HG02642 (cell line): ENCODE data around the gene CCHCR1.

ENCODE experiments used
- ATAC-seq: cut with Tn5 transposase; IDR thresholded peaks from one replicate; pipeline ENCODE4 v1.9.1; 2021; ENCODE audit warnings: mild to moderate bottlenecking; ENCODE audit not compliant: unreplicated experiment, poor library complexity

CCHCR1 gene

DNA sequence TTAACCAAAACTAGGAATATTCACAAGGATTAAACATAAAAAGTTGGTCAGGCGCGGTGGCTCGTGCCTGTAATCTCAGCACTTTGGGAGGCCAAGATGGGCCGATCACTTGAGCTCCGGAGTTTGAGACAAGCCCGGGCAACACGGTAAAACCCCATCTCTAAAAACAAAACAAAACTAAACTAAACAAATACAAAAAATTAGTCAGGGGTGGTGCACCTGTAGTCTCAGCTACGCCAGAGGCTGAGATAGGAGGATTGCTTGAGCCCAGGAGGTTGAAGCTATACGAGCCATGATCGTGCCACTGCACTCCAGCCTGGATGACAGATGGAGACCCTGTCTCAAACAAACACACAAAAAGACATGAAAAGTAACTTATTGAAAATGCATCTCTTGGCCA lies 21.9 kb downstream of the CCHCR1 start:
- ATAC-seq, result no peak

DNA sequence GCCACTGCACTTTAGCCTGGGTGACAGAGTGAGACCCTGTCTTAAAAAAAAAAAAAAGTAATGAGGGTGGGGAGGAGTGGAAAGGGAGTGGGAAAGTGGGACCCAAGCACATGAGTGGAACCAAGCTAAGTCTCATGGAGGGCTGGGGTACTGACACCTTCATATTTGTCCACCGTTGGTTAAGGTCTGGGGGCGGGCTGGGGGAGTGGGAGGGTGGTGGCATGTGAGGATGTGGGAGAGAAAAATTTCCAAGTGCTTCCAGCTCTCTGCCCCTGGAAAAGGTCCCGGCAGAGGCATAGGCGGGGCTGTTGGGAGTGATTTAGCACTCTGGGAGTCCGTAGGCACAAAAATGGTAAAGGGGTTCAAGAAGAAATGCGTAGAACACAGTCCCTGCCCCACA lies 24.8 kb downstream of the CCHCR1 start:
- ATAC-seq, result no peak

DNA sequence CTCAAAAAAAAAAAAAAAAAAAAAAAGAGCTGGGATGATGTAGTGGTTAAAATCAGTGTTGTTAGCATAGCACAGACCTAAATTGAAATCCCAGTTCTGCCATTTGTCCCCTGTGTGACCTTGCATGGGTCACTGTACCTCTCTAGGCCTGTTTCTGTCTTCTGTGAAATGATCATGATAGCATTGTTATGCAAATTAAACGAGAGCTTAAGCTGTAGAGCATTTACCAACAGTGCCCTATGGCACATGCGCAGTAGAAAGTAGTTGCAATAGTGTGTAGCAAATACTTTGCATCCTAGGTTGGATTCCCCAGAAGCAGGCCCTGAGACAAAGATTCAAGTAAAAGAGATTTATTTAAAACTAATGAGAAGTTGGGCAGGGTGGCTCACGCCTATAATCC lies 26.0 kb downstream of the CCHCR1 start:
- no peak for ATAC-seq

DNA sequence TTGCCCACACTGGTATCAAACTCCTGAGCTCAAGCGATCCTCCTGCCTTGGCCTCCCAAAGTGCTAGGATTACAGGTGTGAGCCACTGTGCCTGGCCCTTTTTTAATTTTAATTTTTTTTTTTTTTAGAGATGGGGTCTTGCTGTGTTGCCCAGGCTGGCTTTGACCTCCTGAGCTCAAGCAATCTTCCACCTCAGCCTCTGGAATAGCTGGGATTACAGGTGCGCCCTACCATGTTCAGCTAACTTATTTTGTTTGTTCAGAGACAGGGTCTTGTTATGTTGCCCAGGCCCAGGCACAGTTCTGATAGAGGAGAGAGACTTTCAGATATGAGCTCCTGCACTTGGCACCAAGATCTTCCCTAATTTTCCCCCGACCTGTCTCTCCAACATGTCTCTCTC lies 26.9 kb downstream of the CCHCR1 start:
- ATAC-seq, result no peak

DNA sequence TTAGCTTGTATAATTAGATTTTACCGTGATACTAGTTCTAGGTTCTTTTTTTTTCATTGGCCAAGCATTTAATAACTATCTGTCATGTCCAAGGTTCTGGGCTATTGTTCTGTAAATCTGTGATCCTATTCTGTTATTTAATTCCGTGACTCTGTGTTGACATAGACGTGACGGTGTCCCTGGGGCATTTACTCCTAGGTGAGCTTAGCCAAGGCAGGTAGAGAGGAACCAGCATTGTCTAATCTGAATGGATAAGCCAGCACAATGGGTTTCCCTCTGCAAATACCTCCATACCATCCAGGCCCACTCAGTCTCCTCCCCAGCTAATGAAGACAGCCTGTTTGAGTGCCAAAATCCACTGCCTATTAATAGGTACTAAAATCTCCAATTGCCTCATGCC lies 28.5 kb downstream of the CCHCR1 start:
- ATAC-seq, result no peak

DNA sequence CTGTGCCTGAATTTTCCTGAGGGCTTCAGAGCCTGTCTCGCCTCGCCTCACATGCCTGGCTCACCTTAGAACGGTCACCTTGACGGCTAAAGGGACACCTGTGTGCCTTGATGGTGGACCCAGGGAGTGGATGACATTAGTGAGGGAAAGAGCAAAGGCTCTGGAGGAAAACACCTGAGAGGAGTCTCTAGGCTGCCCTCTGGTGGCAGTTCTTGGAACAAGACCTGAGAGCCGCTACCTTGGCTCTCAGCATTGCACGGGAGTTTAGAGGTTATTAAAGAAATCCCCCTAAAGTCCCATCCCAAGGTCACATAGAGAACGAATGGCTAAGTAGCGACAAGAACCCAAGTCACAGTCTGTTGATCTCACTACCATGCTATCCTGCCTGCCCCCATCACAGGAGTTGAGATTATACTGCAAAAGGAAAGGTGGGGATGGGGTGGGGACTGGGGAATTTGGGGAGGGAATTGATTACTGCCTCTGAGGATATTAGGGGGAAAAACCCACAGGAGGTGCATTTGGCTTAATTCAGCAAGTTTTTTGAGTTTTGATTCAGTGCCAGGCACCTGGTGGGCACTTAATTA lies 29.4 kb downstream of the CCHCR1 start:
- no peak for ATAC-seq

DNA sequence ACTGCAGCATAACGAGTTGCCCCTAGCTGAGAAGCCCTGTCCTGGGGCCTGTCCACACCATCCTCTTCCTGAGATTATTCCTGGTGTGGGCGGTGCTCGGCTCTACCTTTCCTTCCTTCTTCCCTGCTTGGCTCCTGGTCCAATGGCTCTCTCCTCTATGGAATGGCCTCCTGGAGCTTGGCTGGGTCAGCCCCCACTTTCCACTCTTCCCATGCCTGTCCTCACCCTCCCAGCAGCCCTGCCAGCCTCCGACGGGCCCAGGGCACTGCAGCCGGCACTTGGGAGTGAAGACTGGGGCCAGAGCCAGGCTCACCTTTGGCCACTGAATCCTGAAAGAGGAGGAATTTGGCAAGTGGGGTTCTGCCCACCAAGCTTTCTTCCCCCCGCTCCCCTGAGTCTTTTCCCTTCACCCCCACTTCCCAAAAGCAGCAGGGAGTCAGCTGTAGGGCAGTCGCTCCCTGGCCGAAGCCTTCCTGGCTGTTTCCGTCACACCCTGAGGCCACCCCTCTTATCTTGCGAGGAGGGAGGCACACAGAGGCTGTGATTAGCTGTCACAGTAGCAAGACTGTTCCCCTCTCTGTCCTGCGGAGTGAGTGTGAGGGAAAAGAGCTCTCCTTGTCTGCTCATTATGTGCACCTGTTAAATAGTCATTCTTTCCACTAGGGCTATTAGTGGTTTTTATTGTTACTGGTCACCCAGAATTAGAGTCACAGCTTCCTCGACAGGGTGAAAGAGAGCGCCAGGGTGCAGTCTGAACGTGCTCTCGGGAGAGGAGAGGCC lies 31.0 kb downstream of the CCHCR1 start:
- no peak for ATAC-seq

DNA sequence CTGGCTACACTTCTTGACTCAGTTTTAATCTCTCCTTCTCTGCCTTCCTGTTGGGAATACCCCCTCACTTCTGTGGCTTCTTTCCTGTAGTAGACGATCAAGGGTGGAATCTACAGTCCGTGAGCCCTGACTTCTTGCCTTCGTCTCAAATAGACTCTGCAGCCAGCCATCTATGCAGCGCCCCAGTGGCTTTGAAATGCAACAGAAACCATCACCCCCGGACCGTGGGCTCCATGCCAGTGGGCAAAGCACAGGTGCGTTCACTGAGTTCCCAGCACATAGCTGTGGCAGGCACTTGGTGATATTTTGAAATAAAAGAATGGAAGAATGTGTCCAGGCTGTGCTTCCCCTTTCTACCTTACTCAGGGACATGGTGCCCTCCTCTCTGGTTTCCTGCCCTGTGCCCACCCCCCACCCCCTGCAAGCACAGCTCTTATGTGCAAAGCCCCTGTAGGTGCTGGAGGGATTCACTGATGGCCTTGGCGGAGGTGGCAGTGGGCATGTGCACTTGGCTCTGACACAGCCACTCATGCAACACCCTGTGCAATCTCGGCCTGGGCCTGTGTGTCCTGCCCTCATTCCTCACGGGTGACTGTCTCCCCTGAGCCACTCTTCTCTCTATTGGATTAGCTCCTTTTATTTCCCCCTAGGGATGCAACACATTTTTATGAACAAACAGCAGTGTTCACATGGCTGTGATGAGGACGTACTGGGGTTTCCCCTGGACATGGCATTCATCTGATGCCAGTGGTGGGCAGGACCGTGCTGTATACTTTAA lies 31.8 kb downstream of the CCHCR1 start:
- ATAC-seq, result no peak

DNA sequence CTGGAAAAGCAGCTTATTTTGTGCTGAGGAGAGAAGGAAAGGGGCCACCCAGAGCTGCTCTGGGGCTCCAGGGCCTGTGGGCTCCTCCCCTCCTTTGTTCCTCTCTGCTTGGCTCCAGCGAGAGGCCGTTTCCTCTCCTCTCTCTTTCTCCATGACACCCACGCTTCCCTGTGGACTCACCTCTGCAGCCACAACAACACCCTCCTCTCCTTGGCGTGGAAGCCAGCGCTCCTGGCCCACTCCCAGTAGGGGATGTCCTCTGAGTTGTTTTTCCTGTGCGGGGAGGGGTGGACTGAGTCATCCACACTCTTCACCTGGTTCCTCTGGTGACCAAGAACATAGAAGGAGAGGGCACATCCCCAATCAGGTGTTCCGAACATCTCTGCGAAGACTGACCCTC lies 32.4 kb downstream of the CCHCR1 start:
- no peak for ATAC-seq

DNA sequence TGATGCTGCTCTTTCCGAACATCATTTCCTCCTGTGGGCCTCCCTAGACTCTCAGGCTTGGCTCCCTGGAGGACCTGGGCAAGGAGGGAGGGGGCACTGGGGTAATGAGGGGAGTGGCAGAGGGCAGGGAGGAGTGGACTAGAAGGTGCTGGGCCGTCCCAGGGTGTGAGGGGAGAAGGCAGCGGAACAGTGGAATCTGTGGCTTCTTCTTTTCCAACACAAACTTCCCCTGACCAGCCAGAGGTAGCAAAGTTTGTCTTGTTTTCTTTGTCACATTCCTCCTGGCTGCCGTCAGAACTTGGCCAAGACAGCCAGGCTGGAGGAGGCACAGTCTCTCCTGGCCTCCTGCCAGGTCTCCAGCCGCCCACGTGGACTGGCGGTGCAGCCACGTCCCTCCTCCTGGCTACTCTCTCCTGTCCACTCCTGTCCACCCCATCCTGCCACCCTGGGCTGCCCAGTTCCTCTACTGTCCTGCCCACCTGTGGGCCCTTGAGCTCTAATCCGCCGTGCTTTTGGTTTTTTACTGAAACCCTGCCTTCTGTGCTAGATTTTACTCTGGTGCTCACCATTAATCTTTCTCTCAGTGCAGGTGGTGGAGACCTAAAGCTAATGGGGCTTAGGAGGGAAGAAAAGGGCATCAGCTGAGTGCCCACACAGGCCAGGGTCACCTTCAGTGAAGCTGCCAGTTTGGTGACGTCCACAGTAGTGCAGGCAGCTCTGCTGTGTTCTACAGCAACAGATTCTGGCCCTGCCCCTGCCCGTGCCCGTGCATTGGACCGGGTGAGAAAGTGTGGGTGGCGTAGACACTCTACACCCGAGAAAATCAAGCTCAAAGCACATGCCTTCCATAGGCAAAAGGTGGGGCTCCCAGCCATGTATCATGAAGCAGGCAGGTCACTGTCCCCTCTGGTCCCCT lies 34.6 kb downstream of the CCHCR1 start:
- no peak for ATAC-seq

DNA sequence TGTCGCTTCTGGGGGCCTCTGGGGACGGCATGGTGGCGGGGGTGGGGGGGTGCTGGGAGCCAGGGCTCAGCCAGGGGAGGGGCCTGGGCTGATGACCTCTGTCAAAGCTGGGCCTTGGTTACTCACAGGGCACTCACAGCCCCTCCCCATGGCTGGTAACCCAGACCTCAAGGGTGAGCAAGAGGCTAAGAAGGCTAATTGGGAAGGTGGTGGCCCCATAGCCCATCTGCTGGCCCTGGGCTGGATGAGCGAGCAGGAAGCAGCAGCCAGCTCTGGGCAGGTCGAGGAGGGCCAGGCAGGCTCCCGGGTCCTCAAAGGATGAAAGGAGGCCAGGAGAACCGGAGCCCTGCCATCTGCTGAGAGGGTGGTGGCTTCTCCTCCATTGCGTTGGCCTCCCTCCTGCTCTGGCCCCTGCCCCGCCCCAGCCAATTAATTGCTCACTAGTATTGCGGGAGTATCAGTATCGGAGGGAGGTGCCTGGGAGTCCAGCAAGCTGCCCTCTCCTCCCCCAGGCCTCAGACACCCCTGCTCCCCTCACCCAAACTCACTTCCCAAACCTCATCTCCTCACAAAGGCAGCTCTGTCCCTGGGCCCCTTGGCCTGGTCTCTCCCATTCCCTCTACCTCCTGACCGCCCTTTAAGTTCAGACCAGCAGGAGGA lies 36.3 kb downstream of the CCHCR1 start:
- no peak for ATAC-seq

DNA sequence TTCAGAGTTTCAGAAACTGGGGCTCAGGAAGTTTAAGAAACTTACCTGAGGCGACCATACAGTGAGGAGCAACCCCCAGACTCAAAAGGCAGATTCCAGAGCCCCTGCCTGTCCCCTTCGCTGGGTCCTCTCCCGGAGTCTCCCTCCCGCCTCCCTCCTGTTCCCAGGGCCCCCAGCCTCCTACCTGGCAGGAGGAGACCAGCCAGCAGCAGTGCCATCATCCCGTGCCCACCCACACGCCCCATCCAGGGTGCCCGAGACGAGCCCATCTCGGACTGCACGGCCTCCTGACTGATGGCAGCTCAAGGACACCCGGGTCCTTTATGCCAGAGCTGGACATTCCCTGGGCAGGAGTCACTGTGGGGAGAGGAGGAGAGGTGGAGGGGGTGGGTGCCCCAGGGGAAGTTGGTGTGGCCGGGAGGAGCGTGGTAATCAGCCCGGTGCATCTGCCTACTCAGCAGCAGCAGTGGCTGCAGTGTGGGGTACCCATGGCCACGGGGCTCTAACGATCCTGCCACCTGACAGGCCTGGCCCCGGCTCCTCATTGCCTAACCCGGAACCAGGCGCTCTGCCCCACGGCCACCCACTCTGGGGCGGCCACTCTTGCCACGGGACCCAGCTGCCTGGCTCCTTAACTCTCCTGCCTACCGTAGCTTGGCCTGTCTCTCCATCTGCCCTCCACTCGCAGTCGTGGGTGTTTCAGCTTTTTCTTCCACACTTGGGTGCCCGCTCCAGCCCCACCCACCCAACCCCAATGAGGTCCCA lies 37.3 kb downstream of the CCHCR1 start, which contains the start of gene CDSN:
Gene CDSN (minus strand): TSS at position 296 of the 765 bp plus-strand sequence. CDS start 27 bp downstream, at position 269.
- no peak for ATAC-seq

DNA sequence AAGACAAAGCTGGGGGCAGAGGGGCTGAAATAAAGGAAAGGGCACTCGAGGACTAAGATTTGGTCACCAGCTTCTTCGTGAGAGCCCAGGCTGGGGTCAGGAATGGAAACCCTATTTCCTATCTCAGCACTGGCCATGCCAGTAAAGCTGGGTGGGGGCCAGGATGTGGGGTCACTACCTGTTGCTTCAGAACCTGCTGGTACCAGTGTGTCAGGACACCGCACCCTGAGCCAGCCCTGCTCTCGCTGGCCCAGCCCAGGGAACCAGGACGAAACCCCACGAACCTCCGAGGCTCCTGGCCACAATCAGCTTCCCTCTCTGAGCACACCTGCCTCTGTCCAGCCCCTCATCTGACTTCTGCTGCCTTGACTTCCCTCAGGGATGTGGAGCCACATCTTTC lies 39.4 kb downstream of the CCHCR1 start:
- no peak for ATAC-seq

DNA sequence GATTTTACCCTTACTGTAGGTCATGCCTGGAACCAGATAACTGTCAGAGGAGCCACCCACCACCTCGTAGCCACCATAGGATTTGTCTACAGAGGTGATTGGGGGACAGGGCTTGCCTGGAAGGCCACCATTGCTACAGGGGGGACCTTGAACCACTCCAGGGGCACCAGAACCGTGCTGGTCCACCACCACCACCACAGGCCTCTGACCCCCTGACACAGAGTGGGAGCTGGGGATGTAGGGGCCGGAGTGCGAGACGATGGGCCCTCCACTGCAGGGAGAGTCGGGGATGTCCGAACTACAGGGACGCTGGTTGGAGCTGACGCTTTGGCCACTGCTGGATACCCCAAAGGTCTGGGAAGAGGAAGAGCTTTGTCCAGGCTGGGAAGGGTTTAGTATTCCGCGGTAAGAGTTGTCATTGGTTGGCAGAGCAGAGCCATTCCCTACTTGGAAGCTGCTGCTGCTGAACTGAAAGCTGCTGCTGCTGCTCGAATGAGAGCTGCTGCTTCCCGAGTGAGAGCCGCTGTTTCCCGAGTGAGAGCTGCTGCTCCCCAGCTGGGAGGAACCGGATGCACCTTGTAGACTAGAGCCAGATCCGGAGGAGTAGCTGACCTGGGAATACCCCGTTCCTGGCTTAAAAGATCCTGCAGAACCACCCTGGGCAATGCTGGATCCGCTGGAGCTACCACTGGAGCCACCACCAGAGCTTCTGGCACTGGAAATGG lies 40.8 kb downstream of the CCHCR1 start:
- no peak for ATAC-seq

DNA sequence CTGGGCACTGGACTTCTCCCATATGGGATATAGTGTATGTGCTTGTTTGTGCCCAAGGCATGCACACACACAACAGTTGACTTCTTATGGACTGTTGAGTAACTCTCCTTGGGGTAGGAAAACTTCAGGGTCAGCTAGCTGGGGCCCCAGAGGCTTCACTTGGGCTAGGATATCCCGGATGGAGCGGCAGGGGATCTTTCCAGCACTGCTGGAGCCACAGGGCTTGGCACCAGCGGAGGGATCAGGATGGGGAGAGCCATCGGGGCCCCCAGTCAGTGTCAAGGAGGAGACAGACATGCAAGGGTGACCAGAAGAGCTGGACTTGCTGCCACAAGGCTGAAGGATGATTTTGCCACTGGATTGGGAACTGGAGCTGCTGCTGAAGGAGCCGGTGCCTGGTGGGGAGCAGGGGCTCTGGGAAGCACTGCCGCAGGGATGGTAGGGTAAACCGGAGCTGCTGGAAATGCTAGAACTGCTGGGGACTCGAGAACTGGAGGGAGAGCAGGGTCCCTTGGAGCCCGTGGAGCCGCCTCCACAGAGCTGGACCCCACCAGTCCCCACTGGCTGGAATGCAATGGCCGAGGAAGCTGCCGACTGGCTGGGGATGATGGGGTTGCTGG lies 41.6 kb downstream of the CCHCR1 start:
- ATAC-seq, result no peak

DNA sequence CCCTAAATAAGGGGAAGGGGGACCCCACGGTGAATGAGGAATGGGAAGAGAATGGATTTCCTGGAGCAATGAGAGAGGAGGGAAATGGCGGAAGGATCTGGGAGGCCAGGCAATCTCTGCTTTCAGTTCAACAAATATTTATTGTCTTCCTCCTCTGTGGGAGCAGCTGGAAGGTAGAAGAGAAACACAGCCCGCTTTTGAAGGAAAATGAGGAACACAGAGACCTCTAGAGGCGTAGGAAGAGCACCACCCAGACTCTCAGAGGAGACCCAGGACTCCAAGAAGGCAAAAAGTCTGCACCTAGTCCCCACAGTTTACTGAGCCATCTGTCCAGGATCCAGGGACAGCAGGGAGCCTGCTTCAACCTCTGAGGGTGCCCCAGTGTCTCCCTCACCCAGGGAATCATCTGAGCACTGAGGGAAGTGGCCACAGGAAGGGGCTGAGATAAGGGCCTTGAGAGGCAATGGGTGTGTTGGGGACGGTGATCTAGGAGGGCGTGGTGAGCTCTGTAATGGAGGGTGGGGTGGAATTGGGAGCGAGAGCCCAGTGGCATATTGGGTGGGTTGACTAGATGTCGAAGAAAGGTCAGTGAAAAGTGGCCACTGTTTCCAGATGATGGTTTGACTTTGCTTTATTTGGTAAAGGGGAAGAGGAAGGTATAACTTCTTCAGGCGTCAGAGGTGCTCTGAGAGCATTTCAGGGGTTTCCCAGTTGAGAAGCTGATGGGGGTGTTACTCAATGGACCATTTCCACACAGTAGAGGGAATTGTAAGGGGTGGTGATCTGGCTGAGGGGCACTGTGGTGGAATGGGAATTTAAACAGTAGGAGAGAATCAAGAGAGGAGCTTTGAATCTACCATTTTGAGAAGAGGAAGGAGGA lies 42.4 kb downstream of the CCHCR1 start:
- no peak for ATAC-seq

DNA sequence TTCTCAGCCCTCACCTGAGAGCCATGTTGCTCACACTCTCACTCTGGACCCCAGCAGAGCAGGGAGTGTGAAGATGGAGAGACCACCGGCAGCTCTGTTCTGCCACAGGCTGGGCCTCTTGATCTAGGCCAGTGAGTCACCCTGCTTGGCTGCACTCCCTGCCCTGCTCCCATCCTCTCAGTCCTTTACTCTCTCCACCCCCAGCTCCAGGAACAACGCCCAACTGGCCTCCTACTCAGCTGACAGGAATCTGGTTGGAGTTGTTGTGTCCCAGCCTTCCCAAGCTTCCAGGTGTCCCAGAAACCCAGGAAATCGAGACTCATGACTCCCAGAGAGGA lies 43.1 kb downstream of the CCHCR1 start, which contains the start of gene PSORS1C1:
Gene PSORS1C1 (plus strand): TSS at position 260 of the 338 bp plus-strand sequence. CDS start 14,833 bp downstream, outside the sequence.
- no peak for ATAC-seq
